Smooth muscle cell (in vitro differentiated cells): ENCODE results near the gene VSTM4. TPM values are rescaled to one million over a fixed set of nuclear protein-coding genes. Genes with fewer than 3 reads are reported as not detected.

Experiments used
- DNase-seq: peaks from one replicate; lab custom pipeline; 2025; ENCODE audit not compliant: unreplicated experiment; lab: John Stamatoyannopoulos, UW
- H2AFZ ChIP-seq: fragments of 200-600 bp; sonication (generic); 2 replicates; pipeline ENCODE4 v1.6.0; 2016; ENCODE audit warnings: antibody characterized with exemption, low read depth, mild to moderate bottlenecking
- H3F3A ChIP-seq: fragments of 200-600 bp; sonication (generic); 2 replicates; pipeline ENCODE4 v1.6.0; 2017; ENCODE audit warnings: antibody characterized with exemption, low read depth
- H3K27ac ChIP-seq: fragments of 200-600 bp; sonication (generic); 2 replicates; pipeline ENCODE4 v1.5.1; 2016; ENCODE audit warnings: low read depth, mild to moderate bottlenecking
- H3K27me3 ChIP-seq: fragments of 200-600 bp; sonication (generic); 2 replicates; pipeline ENCODE4 v1.6.1; 2016; ENCODE audit warnings: low read depth, mild to moderate bottlenecking
- H3K36me3 ChIP-seq: fragments of 200-600 bp; sonication (generic); 2 replicates; pipeline ENCODE4 v1.5.1; 2016; ENCODE audit warnings: low read depth
- H3K4me1 ChIP-seq: fragments of 200-600 bp; sonication (generic); 2 replicates; pipeline ENCODE4 v1.5.1; 2016; ENCODE audit warnings: low read depth
- H3K4me2 ChIP-seq: fragments of 200-600 bp; sonication (generic); 2 replicates; pipeline ENCODE4 v1.6.0; 2016; ENCODE audit warnings: mild to moderate bottlenecking
- H3K4me3 ChIP-seq: fragments of 200-600 bp; sonication (generic); 2 replicates; pipeline ENCODE4 v1.5.1; 2016; ENCODE audit warnings: mild to moderate bottlenecking
- H3K79me2 ChIP-seq: fragments of 200-600 bp; sonication (generic); 2 replicates; pipeline ENCODE4 v1.6.0; 2016; ENCODE audit warnings: low read depth, mild to moderate bottlenecking
- H3K9ac ChIP-seq: fragments of 200-600 bp; sonication (generic); 2 replicates; pipeline ENCODE4 v1.6.0; 2016; ENCODE audit warnings: low read depth
- H3K9me3 ChIP-seq: fragments of 200-600 bp; sonication (generic); replicated peaks from 2 replicates; pipeline ENCODE4 v1.5.1; 2016; ENCODE audit warnings: low read depth
- H4K20me1 ChIP-seq: fragments of 200-600 bp; sonication (generic); 2 replicates; pipeline ENCODE4 v1.6.0; 2016; ENCODE audit warnings: low read depth
- CTCF ChIP-seq: fragments of 200-600 bp; sonication (generic); IDR thresholded peaks from 2 replicates; pipeline ENCODE4 v1.5.1; 2017; ENCODE audit warnings: borderline replicate concordance, mild to moderate bottlenecking, antibody characterized with exemption; ENCODE audit not compliant: insufficient read depth, poor library complexity, severe bottlenecking
- WGBS: methylation state at CpG from one replicate; pipeline ENCODE4 v1.1.7; 2016; ENCODE audit warnings: low lambda C conversion rate; 5-methylcytosine and 5-hydroxymethylcytosine counted together
- polyA plus RNA-seq: library from polyadenylated mRNA; unstranded; fragments of >200 nt; fragmentation: Nextera tagmentation; extraction: Ambion mirVana; gene quantifications from 2 replicates; pipeline ENCODE4 v1.2.1, GENCODE V29; 2016
- total RNA-seq: library from RNA; depleted of rRNA; stranded (reverse); fragments of >200 nt; gene quantifications from 2 replicates; pipeline ENCODE4 v1.2.3, GENCODE V29; 2014

VSTM4 gene
- total and polyA plus RNA-seq, 2 experiments from 2014 or later, result 5.1 to 7.7 TPM

GRCh38 chr10:49000437-49001398 lies 114.6 kb downstream of the VSTM4 start:
- no peaks in the 10 kb centered on the region for H3K4me1 ChIP-seq
- no peak overlapping the region for H3K27ac ChIP-seq
- H3F3A ChIP-seq, result no peaks in the 10 kb centered on the region
- no peaks in the 10 kb centered on the region for H3K9me3 ChIP-seq
- no peaks in the 10 kb centered on the region for H3K36me3 ChIP-seq
- no peak overlapping the region for H3K9ac ChIP-seq
- no peak for DNase-seq
- H4K20me1 ChIP-seq, result no peaks in the 10 kb centered on the region
- 89% methylated on average over 13 of the region's 13 CpGs for WGBS
- no peak overlapping the region for H3K4me3 ChIP-seq
- no peaks in the 10 kb centered on the region for H3K79me2 ChIP-seq
- H3K27me3 ChIP-seq, result peaks cover 9% of the 10 kb centered on the region
- no peak for TF ChIP-seq CTCF
- H3K4me2 ChIP-seq, result no peak overlapping the region
- H2AFZ ChIP-seq, result no peak overlapping the region

- Histone ChIP-seq H3K4me3 (no peak overlapping the region), H3K9me3 (no peaks in the 10 kb centered on the region), H4K20me1 (no peaks in the 10 kb centered on the region), H3F3A (no peaks in the 10 kb centered on the region), H3K27me3 (peaks cover 9% of the 10 kb centered on the region), H2AFZ (no peak overlapping the region), H3K4me2 (no peak overlapping the region), H3K36me3 (no peaks in the 10 kb centered on the region), H3K4me1 (no peaks in the 10 kb centered on the region), H3K27ac (no peak overlapping the region), H3K79me2 (no peaks in the 10 kb centered on the region), H3K9ac (no peak overlapping the region)
- 94% methylated on average over 2 of the region's 2 CpGs for WGBS
- TF ChIP-seq CTCF, result no peak
- no peak for DNase-seq
Observed at GRCh38 chr10:48999346-48999745, 116.0 kb downstream of the VSTM4 start.

GRCh38 chr10:48996329-48996728 lies 119.0 kb downstream of the VSTM4 start:
- no peaks in the 10 kb centered on the region for H3F3A ChIP-seq
- H3K36me3 ChIP-seq, result no peaks in the 10 kb centered on the region
- H3K27ac ChIP-seq, result no peak overlapping the region
- no peaks in the 10 kb centered on the region for H3K9me3 ChIP-seq
- peaks cover 9% of the 10 kb centered on the region for H3K27me3 ChIP-seq
- no peak overlapping the region for H3K4me3 ChIP-seq
- H3K9ac ChIP-seq, result no peak overlapping the region
- 65% methylated on average over 3 of the region's 3 CpGs for WGBS
- H3K4me2 ChIP-seq, result no peak overlapping the region
- no peaks in the 10 kb centered on the region for H3K79me2 ChIP-seq
- H4K20me1 ChIP-seq, result no peaks in the 10 kb centered on the region
- no peaks in the 10 kb centered on the region for H3K4me1 ChIP-seq
- no peak for TF ChIP-seq CTCF
- no peak overlapping the region for H2AFZ ChIP-seq
- DNase-seq, result no peak
